HCT116 (cell line): ENCODE data around the gene COQ2. TPM values are rescaled to one million over a fixed set of nuclear protein-coding genes. Genes with fewer than 3 reads are reported as not detected.

Experiments
- ATAC-seq: fragments of 200-7000 bp; cut with Tn5 transposase; 2 replicates; pipeline ENCODE4 v1.9.1; 2020; ENCODE audit warnings: mild to moderate bottlenecking, moderate library complexity
- BruUV-seq: library from RNA; stranded (reverse); fragments of 400-500 nt; replicated peaks from 2 replicates; lab custom pipeline; 2021; lab: Mats Ljungman, UMichigan
- CTCF ChIA-PET: fragments of 300-600 bp; sonication (Branson Sonifier 250); formaldehyde crosslinking; loops from one replicate; lab custom pipeline; 2021; ENCODE audit warnings: antibody characterized with exemption; lab: Charles Lee
- POLR2A ChIA-PET: fragments of 300-600, 350-600 bp; sonication (Branson Sonifier 250); formaldehyde crosslinking; loops from one replicate; lab custom pipeline; 2021; ENCODE audit warnings: antibody characterized with exemption; lab: Charles Lee
- RAD21 ChIA-PET, 2 experiments: fragments of 300-600 bp; sonication (Branson Sonifier 250); formaldehyde crosslinking; loops; one replicate each; lab custom pipeline; 2023; ENCODE audit warnings: low total read pairs in 2 of 2; ENCODE audit not compliant: uncharacterized antibody in 2 of 2, unreplicated experiment in 2 of 2, low non-redundant PET in 1 of 2; lab: Charles Lee
- DNase-seq: peaks from one replicate; pipeline ENCODE4 v3.0.0-alpha.2; 2010; ENCODE audit warnings: low read depth, low spot score
- H2AFZ ChIP-seq: fragments of 200-600 bp; shearing (Covaris generic), sonication (generic); 2 replicates; pipeline ENCODE4 v1.6.1; 2017; ENCODE audit warnings: low read depth, mixed run types, mixed read lengths, antibody characterized with exemption, low read length; ENCODE audit not compliant: poor library complexity, severe bottlenecking
- H3K27ac ChIP-seq: 2 replicates; pipeline ENCODE4 v1.5.1; 2012; ENCODE audit warnings: low read depth, low read length
- H3K27me3 ChIP-seq: fragments of 200-600 bp; sonication (generic); 2 replicates; pipeline ENCODE4 v1.6.1; 2016; ENCODE audit warnings: mixed run types, low read length, mixed read lengths; ENCODE audit not compliant: insufficient read depth
- H3K36me3 ChIP-seq, 2 experiments: fragments of 200-500 bp in 1 of 2; fragments of 200-600 bp in 1 of 2; sonication (Bioruptor generic) in 1 of 2; sonication (generic) in 1 of 2; 2 replicates each; pipeline versions ENCODE4 v1.5.1 to v1.6.1; 2014 to 2016; ENCODE audit warnings: low read length in 2 of 2, inconsistent platforms in 1 of 2, mixed read lengths in 1 of 2, mixed run types in 1 of 2; ENCODE audit not compliant: insufficient read depth in 2 of 2, control insufficient read depth in 1 of 2
- H3K4me1 ChIP-seq, 2 experiments: fragments of 200-600 bp in 1 of 2; sonication (generic) in 1 of 2; 2 replicates each; pipeline versions ENCODE4 v1.5.1 to v1.6.1; 2012 to 2017; ENCODE audit warnings: low read length in 2 of 2, inconsistent platforms in 1 of 2, mild to moderate bottlenecking in 1 of 2, mixed read lengths in 1 of 2, mixed run types in 1 of 2, moderate library complexity in 1 of 2; ENCODE audit not compliant: insufficient read depth in 2 of 2, control insufficient read depth in 1 of 2
- H3K4me2 ChIP-seq: fragments of 200-600 bp; sonication (generic); 2 replicates; pipeline ENCODE4 v1.6.1; 2017; ENCODE audit warnings: mixed run types, low read length, mixed read lengths
- H3K4me3 ChIP-seq, 2 experiments: fragments of 200-600 bp in 1 of 2; sonication (generic) in 1 of 2; replicated peaks in 1 of 2; 2 replicates each; pipeline ENCODE4 v1.5.1; 2011 to 2016; ENCODE audit warnings: low read length in 2 of 2, control low read depth in 1 of 2, low read depth in 1 of 2, mild to moderate bottlenecking in 1 of 2, mixed read lengths in 1 of 2, mixed run types in 1 of 2
- H3K79me2 ChIP-seq: fragments of 200-600 bp; sonication (generic); 2 replicates; pipeline ENCODE4 v1.6.1; 2017; ENCODE audit warnings: mild to moderate bottlenecking, mixed run types, low read length, moderate library complexity, mixed read lengths; ENCODE audit not compliant: insufficient read depth
- H3K9ac ChIP-seq: fragments of 200-600 bp; sonication (generic); 2 replicates; pipeline ENCODE4 v1.6.1; 2016; ENCODE audit warnings: low read length, mixed read lengths
- H3K9me2 ChIP-seq: fragments of 200-600 bp; sonication (generic), shearing (Covaris generic); 2 replicates; pipeline ENCODE4 v1.6.1; 2017; ENCODE audit warnings: mixed run types, mild to moderate bottlenecking, moderate library complexity; ENCODE audit not compliant: insufficient read depth
- H3K9me3 ChIP-seq, 2 experiments: fragments of 200-500 bp in 1 of 2; fragments of 200-600 bp in 1 of 2; sonication (Bioruptor generic) in 1 of 2; sonication (generic) in 1 of 2; 2 replicates each; pipeline ENCODE4 v1.6.1; 2014 to 2017; ENCODE audit warnings: low read length in 2 of 2, mixed read lengths in 2 of 2, inconsistent platforms in 1 of 2, low read depth in 1 of 2, mild to moderate bottlenecking in 1 of 2, mixed run types in 1 of 2, moderate library complexity in 1 of 2; ENCODE audit not compliant: control insufficient read depth in 1 of 2, insufficient read depth in 1 of 2
- H4K20me1 ChIP-seq: fragments of 200-600 bp; sonication (generic), shearing (Covaris generic); 2 replicates; pipeline ENCODE4 v1.6.1; 2017; ENCODE audit warnings: mixed run types, mild to moderate bottlenecking, moderate library complexity; ENCODE audit not compliant: insufficient read depth
- EZH2 ChIP-seq: fragments of 200-600 bp; sonication (generic); IDR thresholded peaks from 2 replicates; pipeline ENCODE4 v1.6.1; 2017; ENCODE audit warnings: antibody characterized with exemption, mixed run types
- EZH2phosphoT487 ChIP-seq: fragments of 200-600 bp; IDR thresholded peaks from 2 replicates; pipeline ENCODE4 v1.6.1; 2018; ENCODE audit warnings: antibody characterized with exemption, borderline replicate concordance
- POLR2A ChIP-seq: IDR thresholded peaks from 2 replicates; pipeline ENCODE4 v1.7.0; 2011; ENCODE audit warnings: borderline replicate concordance; ENCODE audit not compliant: insufficient read depth, insufficient read length; ENCODE audit errors: extremely low read depth
- POLR2AphosphoS5 ChIP-seq: IDR thresholded peaks from 2 replicates; pipeline ENCODE4 v1.6.1; 2011; ENCODE audit warnings: mild to moderate bottlenecking, low read depth, low read length, moderate library complexity
- RAD21 ChIP-seq: IDR thresholded peaks from 2 replicates; pipeline ENCODE4 v1.6.1; 2012; ENCODE audit warnings: low read depth, mild to moderate bottlenecking
- REST ChIP-seq: IDR thresholded peaks from 2 replicates; pipeline ENCODE4 v1.6.1; 2012; ENCODE audit warnings: low read depth
- SIN3A ChIP-seq: IDR thresholded peaks from 2 replicates; pipeline ENCODE4 v1.6.1; 2012; ENCODE audit warnings: low read depth
- SRF ChIP-seq: IDR thresholded peaks from 2 replicates; pipeline ENCODE4 v1.6.1; 2012; ENCODE audit warnings: low read depth
- TCF7L2 ChIP-seq: IDR thresholded peaks from 2 replicates; pipeline ENCODE4 v1.7.0; 2011; ENCODE audit warnings: borderline replicate concordance, inconsistent platforms; ENCODE audit not compliant: insufficient read depth, insufficient read length; ENCODE audit errors: extremely low read depth
- ZFX ChIP-seq: fragments of 450-650 bp; IDR thresholded peaks from 2 replicates; pipeline ENCODE4 v1.6.1; 2017
- intact Hi-C: fragments of 100-400 bp; cut with micrococcal nuclease; formaldehyde crosslinking; loops from 2 replicates; pipeline ENCODE4 v1.10.0; 2022
- total RNA-seq: library from RNA; stranded (reverse); gene quantifications from one replicate; pipeline ENCODE4 v1.2.1, GENCODE V29; 2021; ENCODE audit not compliant: unreplicated experiment

Gene COQ2
- total RNA-seq, 1 experiment from 2014 or later, result 20.6 TPM

- H3K27me3 ChIP-seq, result no peaks in the 10 kb centered on the region
- H3K36me3 ChIP-seq, result no peaks in the 10 kb centered on the region
- H3K79me2 ChIP-seq, result no peaks in the 10 kb centered on the region
- RAD21 ChIA-PET, result no interaction called here
- no peak overlapping the region for H2AFZ ChIP-seq
- ATAC-seq (no peak), DNase-seq (no peak)
- CTCF ChIA-PET, result interaction anchor here (1.3 kb wide), 1 partner anchor 143 kb away, joined by 3 read pairs; no protein-coding TSS in a partner anchor
- intact Hi-C loops, result no loop called here
- H4K20me1 ChIP-seq, result no peaks in the 10 kb centered on the region
- BruUV-seq, result no TSS peak
- no peak overlapping the region for H3K9ac ChIP-seq
- no peaks in the 10 kb centered on the region for H3K9me2 ChIP-seq
- POLR2A ChIA-PET, result no interaction called here
- peaks cover 4 to 26% of the 10 kb centered on the region in 2 experiments; a peak in 3 of 4 replicates for H3K4me1 ChIP-seq
- no peak overlapping the region for H3K27ac ChIP-seq
- H3K9me3 ChIP-seq, result no peaks in the 10 kb centered on the region
- H3K4me3 ChIP-seq, result no peak overlapping the region
- TF ChIP-seq RAD21 (no peak), POLR2A (no peak), POLR2AphosphoS5 (no peak), ZFX (no peak), EZH2 (no peak), TCF7L2 (no peak), SIN3A (no peak), SRF (no peak), REST (no peak), EZH2phosphoT487 (no peak)
- TF ChIP-seq, all 23 proteins: peak for 0
- H3K4me2 ChIP-seq, result no peak overlapping the region
These were observed 67.5 kb downstream of the COQ2 start for GRCh38 chr4:83216959-83217683.
